Gastrocnemius medialis (tissue), 4 donors: ENCODE measurements around the gene SCUBE3. TPM values are rescaled to one million over a fixed set of nuclear protein-coding genes. Genes with fewer than 3 reads are reported as not detected.

Experiments
- ATAC-seq, 2 donors: fragments of 150-250 bp; one replicate each; pipeline ENCODE4 v1.9.1; 2016
- DNase-seq, 2 donors: peaks; one replicate each; pipeline ENCODE4 v3.0.0-alpha.2; 2019
- H3K27ac ChIP-seq, 4 donors: fragments of 200-600 bp; sonication (generic); 1 replicate in 1 of 4; 2 replicates in 3 of 4; pipeline ENCODE4 v1.5.1; 2016 to 2018; ENCODE audit warnings: mild to moderate bottlenecking in 2 of 4, moderate library complexity in 1 of 4
- H3K27me3 ChIP-seq, 3 donors: fragments of 200-600 bp; sonication (generic) in 2 of 3; 1 replicate in 1 of 3; 2 replicates in 2 of 3; pipeline versions ENCODE4 v1.5.1 to v1.6.0; 2016 to 2019; ENCODE audit warnings: mild to moderate bottlenecking in 1 of 3, moderate library complexity in 1 of 3
- H3K36me3 ChIP-seq, 2 donors: fragments of 200-600 bp; sonication (generic) in 1 of 2; one replicate each; pipeline ENCODE4 v1.5.1; 2017 to 2018
- H3K4me1 ChIP-seq, 2 donors: fragments of 200-600 bp; sonication (generic) in 1 of 2; one replicate each; pipeline ENCODE4 v1.5.1; 2016 to 2017; ENCODE audit warnings: mild to moderate bottlenecking in 2 of 2
- H3K4me3 ChIP-seq, 4 donors: fragments of 200-600 bp; sonication (generic) in 3 of 4; 1 replicate in 1 of 4; 2 replicates in 3 of 4; pipeline ENCODE4 v1.5.1; 2016 to 2019; ENCODE audit warnings: mild to moderate bottlenecking in 2 of 4
- H3K9me3 ChIP-seq, 3 donors: fragments of 200-600 bp; sonication (generic) in 2 of 3; 1 replicate in 1 of 3; 2 replicates in 2 of 3; pipeline ENCODE4 v1.5.1; 2016 to 2019
- POLR2A ChIP-seq, 2 donors: fragments of 450-650 bp; IDR thresholded peaks; one replicate each; pipeline ENCODE4 v1.6.1; 2017; ENCODE audit warnings: antibody characterized with exemption in 2 of 2, mild to moderate bottlenecking in 2 of 2, moderate library complexity in 2 of 2
- in situ Hi-C, 4 donors: fragments of 200-750 bp; cut with MboI; loops; one replicate each; pipeline versions ENCODE4 v1.15.0 to v1.8.0; 2017; ENCODE audit warnings: low sequenced_read_pairs in 4 of 4
- intact Hi-C: fragments of 100-400 bp; cut with DNase I; formaldehyde crosslinking; loops from one replicate; pipeline ENCODE4 v1.15.1; 2023; ENCODE audit warnings: low total_unique reads
- total RNA-seq, 4 donors: library from RNA; depleted of rRNA; stranded (reverse); fragments of >200 nt; gene quantifications; one replicate each; pipeline versions ENCODE4 v1.1.0 to v1.2.3, GENCODE V29; 2016
- TF ChIP-seq, protein P1 (sequence below), 5 experiments: fragments of 450-650 bp in 3 of 5; fragments of 200-600 bp in 2 of 5; sonication (generic) in 2 of 5; IDR thresholded peaks in 4 of 5; conservative IDR thresholded peaks in 1 of 5; 1 replicate in 4 of 5; 2 replicates in 1 of 5; pipeline ENCODE4 v1.5.1; 2016 to 2019; ENCODE audit warnings: antibody characterized with exemption in 5 of 5, mild to moderate bottlenecking in 3 of 5, moderate library complexity in 3 of 5

The SCUBE3 gene
- total RNA-seq, 4 donors from 2014 or later: 0.05 to 0.07 TPM; not detected in 2

DNA sequence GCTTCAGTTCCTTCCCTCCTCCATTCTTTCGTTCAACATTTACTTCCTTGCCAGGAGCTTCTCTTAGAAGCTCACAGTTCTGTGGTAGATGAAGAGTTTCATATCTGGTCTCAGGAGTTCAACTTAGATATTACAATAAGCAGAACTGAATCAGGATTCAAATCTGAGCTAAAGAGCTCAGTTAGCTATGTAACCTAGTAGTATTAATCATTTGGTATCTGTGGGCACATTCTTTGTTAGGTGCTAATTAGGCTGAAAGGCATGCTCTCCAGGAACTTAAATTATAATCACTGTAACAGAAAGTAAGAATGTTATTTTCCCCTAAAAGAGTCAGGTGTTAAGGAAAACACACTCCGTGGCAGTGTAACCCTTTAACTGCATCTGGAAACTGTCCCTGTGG, 54.1 kb downstream of the SCUBE3 start:
- in situ Hi-C loops (no loop called here), intact Hi-C loops (loop anchor here (10.0 kb wide), 1 partner anchor 467 kb away; the partner anchor contains the start of gene ARMC12)
- DNase-seq: no peak
- Histone ChIP-seq H3K4me3 (no peak overlapping the region), H3K36me3 (no peaks in the 10 kb centered on the region), H3K4me1 (peaks cover 47 to 48% of the 10 kb centered on the region in 2 donors), H3K27me3 (no peaks in the 10 kb centered on the region), H3K9me3 (no peaks in the 10 kb centered on the region), H3K27ac (peak overlapping the region in 3 of 4 donors; percentile 3 to 48 (median 14))
- ATAC-seq: no peak
- TF ChIP-seq, protein P1, sequence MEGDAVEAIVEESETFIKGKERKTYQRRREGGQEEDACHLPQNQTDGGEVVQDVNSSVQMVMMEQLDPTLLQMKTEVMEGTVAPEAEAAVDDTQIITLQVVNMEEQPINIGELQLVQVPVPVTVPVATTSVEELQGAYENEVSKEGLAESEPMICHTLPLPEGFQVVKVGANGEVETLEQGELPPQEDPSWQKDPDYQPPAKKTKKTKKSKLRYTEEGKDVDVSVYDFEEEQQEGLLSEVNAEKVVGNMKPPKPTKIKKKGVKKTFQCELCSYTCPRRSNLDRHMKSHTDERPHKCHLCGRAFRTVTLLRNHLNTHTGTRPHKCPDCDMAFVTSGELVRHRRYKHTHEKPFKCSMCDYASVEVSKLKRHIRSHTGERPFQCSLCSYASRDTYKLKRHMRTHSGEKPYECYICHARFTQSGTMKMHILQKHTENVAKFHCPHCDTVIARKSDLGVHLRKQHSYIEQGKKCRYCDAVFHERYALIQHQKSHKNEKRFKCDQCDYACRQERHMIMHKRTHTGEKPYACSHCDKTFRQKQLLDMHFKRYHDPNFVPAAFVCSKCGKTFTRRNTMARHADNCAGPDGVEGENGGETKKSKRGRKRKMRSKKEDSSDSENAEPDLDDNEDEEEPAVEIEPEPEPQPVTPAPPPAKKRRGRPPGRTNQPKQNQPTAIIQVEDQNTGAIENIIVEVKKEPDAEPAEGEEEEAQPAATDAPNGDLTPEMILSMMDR (IDR thresholded peaks at IDR 0.05 in 4 of 5, conservative IDR thresholded peaks at IDR 0.05 in 1 of 5): no peak
- TF ChIP-seq POLR2A (IDR thresholded peaks at IDR 0.05): no peak

DNA sequence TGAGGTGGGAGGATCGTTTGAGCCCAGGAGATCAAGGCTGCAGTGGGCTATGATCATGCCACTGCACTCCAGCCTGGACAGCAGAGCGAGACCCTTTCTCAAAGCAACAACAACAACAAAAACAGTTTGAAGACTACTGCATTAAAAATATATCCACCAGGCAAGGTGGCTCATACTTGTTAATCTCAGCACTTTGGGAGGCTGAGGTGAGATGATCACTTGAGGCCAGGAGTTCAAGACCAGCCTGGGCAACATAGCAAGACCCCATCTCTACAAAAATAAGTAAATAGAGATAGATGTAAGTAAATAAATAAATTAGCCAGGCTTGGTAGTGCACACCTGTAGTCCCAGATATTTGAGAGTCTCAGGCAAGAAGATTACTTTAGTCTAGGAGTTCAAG, 58.2 kb downstream of the SCUBE3 start:
- ATAC-seq: no peak
- TF ChIP-seq, protein P1 (IDR thresholded peaks at IDR 0.05 in 4 of 5, conservative IDR thresholded peaks at IDR 0.05 in 1 of 5): no peak
- no peak for TF ChIP-seq POLR2A (IDR thresholded peaks at IDR 0.05)

GRCh38 chr6:35273822-35274559, 60.2 kb downstream of the SCUBE3 start:
- intact Hi-C loops (no loop called here), in situ Hi-C loops (no loop called here)
- no peaks in the 10 kb centered on the region for H3K27me3 ChIP-seq
- H3K4me3 ChIP-seq: no peak overlapping the region
- peaks cover 20 to 27% of the 10 kb centered on the region in 2 donors for H3K4me1 ChIP-seq
- no peak for TF ChIP-seq POLR2A (IDR thresholded peaks at IDR 0.05)
- TF ChIP-seq, protein P1 (IDR thresholded peaks at IDR 0.05 in 4 of 5, conservative IDR thresholded peaks at IDR 0.05 in 1 of 5): no peak
- no peak for DNase-seq
- peak overlapping the region in 3 of 4 donors; percentile 12 to 66 (median 20) for H3K27ac ChIP-seq
- no peaks in the 10 kb centered on the region for H3K36me3 ChIP-seq
- peak in 1 of 2 donors; percentile 77 for ATAC-seq
- no peaks in the 10 kb centered on the region for H3K9me3 ChIP-seq

More for the DNA sequence above, 58.2 kb downstream of the SCUBE3 start:
- Histone ChIP-seq H3K9me3 (no peaks in the 10 kb centered on the region), H3K4me1 (peaks cover 38 to 41% of the 10 kb centered on the region in 2 donors), H3K4me3 (no peak overlapping the region), H3K36me3 (no peaks in the 10 kb centered on the region), H3K27me3 (no peaks in the 10 kb centered on the region), H3K27ac (no peak overlapping the region)
- intact Hi-C loops: no loop called here
- DNase-seq: no peak
- in situ Hi-C loops: no loop called here

- H3K9me3 ChIP-seq: no peaks in the 10 kb centered on the region
- ATAC-seq: peak in 1 of 2 donors; percentile 3
- peak overlapping the region; percentile 21 to 66 (median 58) for H3K27ac ChIP-seq
- no peaks in the 10 kb centered on the region for H3K27me3 ChIP-seq
- in situ Hi-C loops (no loop called here), intact Hi-C loops (no loop called here)
- TF ChIP-seq, protein P1 (IDR thresholded peaks at IDR 0.05 in 4 of 5, conservative IDR thresholded peaks at IDR 0.05 in 1 of 5): no peak
- no peak for TF ChIP-seq POLR2A (IDR thresholded peaks at IDR 0.05)
- H3K4me1 ChIP-seq: peaks cover 20 to 30% of the 10 kb centered on the region in 2 donors
- no peak overlapping the region for H3K4me3 ChIP-seq
- DNase-seq: no peak
- no peaks in the 10 kb centered on the region for H3K36me3 ChIP-seq
These were observed 62.0 kb downstream of the SCUBE3 start for GRCh38 chr6:35275744-35276260.
